ENCODE measurements around the gene NCR3LG1.
"Not testable (repeated sequence)": the region's sequence is repeated elsewhere in the genome, so short reads cannot be mapped to it uniquely, and the experiment has no call there.

Gene NCR3LG1

GRCh38 chr11:17426233-17426632, 74.6 kb downstream of the NCR3LG1 start:
- DNase-seq; intact Hi-C loops (cut with DNase I): not testable (repeated sequence)

Measured in head of caudate nucleus (tissue), 42 donors.